H1 (cell line): ENCODE results near the gene GPATCH11.

Experiments used
- EP300 ChIP-seq, 2 experiments: IDR thresholded peaks; 1 replicate in 1 of 2; 2 replicates in 1 of 2; pipeline ENCODE4 v1.6.1; 2011 to 2012; ENCODE audit warnings: low read depth in 2 of 2, low read length in 2 of 2, mild to moderate bottlenecking in 2 of 2, borderline replicate concordance in 1 of 2, inconsistent platforms in 1 of 2, moderate library complexity in 1 of 2
- JUN ChIP-seq: IDR thresholded peaks from 2 replicates; pipeline ENCODE4 v1.6.1; 2011; ENCODE audit warnings: low read depth, mild to moderate bottlenecking, improper control_type of control experiment, low read length
- JUND ChIP-seq: IDR thresholded peaks from 2 replicates; pipeline ENCODE4 v1.6.1; 2011; ENCODE audit warnings: mild to moderate bottlenecking, improper control_type of control experiment, low read length
- MAFK ChIP-seq: IDR thresholded peaks from 2 replicates; pipeline ENCODE4 v1.6.1; 2012; ENCODE audit warnings: low read depth, mild to moderate bottlenecking, improper control_type of control experiment, low read length
- POLR2A ChIP-seq, 2 experiments: IDR thresholded peaks; 1 replicate in 1 of 2; 2 replicates in 1 of 2; pipeline ENCODE4 v1.6.1; 2011; ENCODE audit warnings: low read depth in 2 of 2, low read length in 2 of 2, mild to moderate bottlenecking in 2 of 2; ENCODE audit errors: control extremely low read depth in 1 of 2
- RNF2 ChIP-seq: fragments of 200-900, 300-1000 bp; sonication (generic); IDR thresholded peaks from 2 replicates; pipeline ENCODE4 v1.7.1; 2016; ENCODE audit warnings: borderline replicate concordance, low read depth, mild to moderate bottlenecking, antibody characterized with exemption, low read length; ENCODE audit not compliant: poor library complexity, severe bottlenecking; ENCODE audit errors: missing control alignments
- SP1 ChIP-seq: IDR thresholded peaks from 2 replicates; pipeline ENCODE4 v1.6.1; 2011; ENCODE audit warnings: low read depth, low read length
- SP2 ChIP-seq: IDR thresholded peaks from 2 replicates; pipeline ENCODE4 v1.6.1; 2012; ENCODE audit warnings: mild to moderate bottlenecking, low read length, inconsistent platforms
- SRF ChIP-seq: IDR thresholded peaks from 2 replicates; pipeline ENCODE4 v1.6.1; 2011; ENCODE audit warnings: mild to moderate bottlenecking, low read depth, low read length, moderate library complexity
- TEAD4 ChIP-seq: IDR thresholded peaks from 2 replicates; pipeline ENCODE4 v1.6.1; 2012; ENCODE audit warnings: low read depth, low read length, inconsistent platforms, mixed read lengths
- YY1 ChIP-seq: IDR thresholded peaks from 2 replicates; pipeline ENCODE4 v1.6.1; 2011; ENCODE audit warnings: low read depth, mild to moderate bottlenecking, low read length
- ZNF274 ChIP-seq: IDR thresholded peaks from 2 replicates; pipeline ENCODE4 v1.7.0; 2012; ENCODE audit warnings: low read length, borderline replicate concordance; ENCODE audit errors: extremely low read depth
- TF ChIP-seq, protein P1 (sequence below), 3 experiments: IDR thresholded peaks; 1 replicate in 2 of 3; 2 replicates in 1 of 3; pipeline versions ENCODE4 v1.5.1 to v1.6.1; 2011; ENCODE audit warnings: low read length in 3 of 3, mild to moderate bottlenecking in 3 of 3, inconsistent platforms in 2 of 3, low read depth in 1 of 3, moderate library complexity in 1 of 3; ENCODE audit not compliant: insufficient read depth in 1 of 3; ENCODE audit errors: control extremely low read depth in 1 of 3
- TF ChIP-seq, protein P2 (sequence below): IDR thresholded peaks from 2 replicates; pipeline ENCODE4 v1.6.1; 2012; ENCODE audit warnings: inconsistent platforms

DNA sequence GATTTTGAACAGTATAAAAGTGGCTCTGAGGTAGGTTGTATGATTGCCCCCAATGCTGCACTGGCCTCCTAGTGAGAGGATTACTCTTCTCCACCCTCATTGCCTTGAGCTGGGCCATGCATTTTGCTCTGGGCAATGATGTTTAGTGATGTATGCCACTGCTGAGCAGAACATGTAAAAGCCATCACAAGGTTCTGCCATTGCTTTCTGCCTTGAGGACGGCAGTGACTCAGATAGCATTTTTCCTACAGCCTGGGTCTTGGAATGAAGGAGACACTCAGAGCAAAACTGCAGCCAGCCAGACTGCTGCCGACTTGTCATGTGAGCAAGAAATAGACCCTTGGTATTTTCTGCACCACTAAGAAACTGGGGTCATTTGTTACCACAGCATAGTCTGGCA, 27.6 kb downstream of the GPATCH11 start:
- TF ChIP-seq SP1, result no peak
- TF ChIP-seq, protein P1, sequence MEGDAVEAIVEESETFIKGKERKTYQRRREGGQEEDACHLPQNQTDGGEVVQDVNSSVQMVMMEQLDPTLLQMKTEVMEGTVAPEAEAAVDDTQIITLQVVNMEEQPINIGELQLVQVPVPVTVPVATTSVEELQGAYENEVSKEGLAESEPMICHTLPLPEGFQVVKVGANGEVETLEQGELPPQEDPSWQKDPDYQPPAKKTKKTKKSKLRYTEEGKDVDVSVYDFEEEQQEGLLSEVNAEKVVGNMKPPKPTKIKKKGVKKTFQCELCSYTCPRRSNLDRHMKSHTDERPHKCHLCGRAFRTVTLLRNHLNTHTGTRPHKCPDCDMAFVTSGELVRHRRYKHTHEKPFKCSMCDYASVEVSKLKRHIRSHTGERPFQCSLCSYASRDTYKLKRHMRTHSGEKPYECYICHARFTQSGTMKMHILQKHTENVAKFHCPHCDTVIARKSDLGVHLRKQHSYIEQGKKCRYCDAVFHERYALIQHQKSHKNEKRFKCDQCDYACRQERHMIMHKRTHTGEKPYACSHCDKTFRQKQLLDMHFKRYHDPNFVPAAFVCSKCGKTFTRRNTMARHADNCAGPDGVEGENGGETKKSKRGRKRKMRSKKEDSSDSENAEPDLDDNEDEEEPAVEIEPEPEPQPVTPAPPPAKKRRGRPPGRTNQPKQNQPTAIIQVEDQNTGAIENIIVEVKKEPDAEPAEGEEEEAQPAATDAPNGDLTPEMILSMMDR (IDR thresholded peaks at IDR 0.05; ENCODE audit: control extremely low read depth in 1 of 3, insufficient read depth in 1 of 3, low read depth in 1 of 3, low read length in 3 of 3), result no peak
- TF ChIP-seq ZNF274, result no peak
- no peak for TF ChIP-seq MAFK
- no peak for TF ChIP-seq SRF
- no peak for TF ChIP-seq JUN
- TF ChIP-seq EP300 (IDR thresholded peaks at IDR 0.05; ENCODE audit: borderline replicate concordance in 1 of 2, low read depth in 2 of 2, low read length in 2 of 2), result no peak
- no peak for TF ChIP-seq TEAD4
- no peak for TF ChIP-seq SP2
- no peak for TF ChIP-seq YY1
- TF ChIP-seq, protein P2, sequence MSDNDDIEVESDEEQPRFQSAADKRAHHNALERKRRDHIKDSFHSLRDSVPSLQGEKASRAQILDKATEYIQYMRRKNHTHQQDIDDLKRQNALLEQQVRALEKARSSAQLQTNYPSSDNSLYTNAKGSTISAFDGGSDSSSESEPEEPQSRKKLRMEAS, result no peak
- no peak for TF ChIP-seq POLR2A (IDR thresholded peaks at IDR 0.05; ENCODE audit: control extremely low read depth in 1 of 2, low read depth in 2 of 2, low read length in 2 of 2)
- no peak for TF ChIP-seq JUND
- TF ChIP-seq RNF2, result no peak
